Stimulated activated CD4-positive, alpha-beta T cell treated with anti-CD3 and anti-CD28 coated beads, Interleukin-12 subunit alpha, Interleukin-12 subunit beta, amount 100 ng/mL, for 4 hours (primary cell): ENCODE measurements around the gene RPL21.
"Not testable (repeated sequence)": the region's sequence is repeated elsewhere in the genome, so short reads cannot be mapped to it uniquely, and the experiment has no call there.

Experiments
- DNase-seq: peaks from one replicate; pipeline ENCODE4 v3.0.0-alpha.2; 2020

The RPL21 gene

DNA sequence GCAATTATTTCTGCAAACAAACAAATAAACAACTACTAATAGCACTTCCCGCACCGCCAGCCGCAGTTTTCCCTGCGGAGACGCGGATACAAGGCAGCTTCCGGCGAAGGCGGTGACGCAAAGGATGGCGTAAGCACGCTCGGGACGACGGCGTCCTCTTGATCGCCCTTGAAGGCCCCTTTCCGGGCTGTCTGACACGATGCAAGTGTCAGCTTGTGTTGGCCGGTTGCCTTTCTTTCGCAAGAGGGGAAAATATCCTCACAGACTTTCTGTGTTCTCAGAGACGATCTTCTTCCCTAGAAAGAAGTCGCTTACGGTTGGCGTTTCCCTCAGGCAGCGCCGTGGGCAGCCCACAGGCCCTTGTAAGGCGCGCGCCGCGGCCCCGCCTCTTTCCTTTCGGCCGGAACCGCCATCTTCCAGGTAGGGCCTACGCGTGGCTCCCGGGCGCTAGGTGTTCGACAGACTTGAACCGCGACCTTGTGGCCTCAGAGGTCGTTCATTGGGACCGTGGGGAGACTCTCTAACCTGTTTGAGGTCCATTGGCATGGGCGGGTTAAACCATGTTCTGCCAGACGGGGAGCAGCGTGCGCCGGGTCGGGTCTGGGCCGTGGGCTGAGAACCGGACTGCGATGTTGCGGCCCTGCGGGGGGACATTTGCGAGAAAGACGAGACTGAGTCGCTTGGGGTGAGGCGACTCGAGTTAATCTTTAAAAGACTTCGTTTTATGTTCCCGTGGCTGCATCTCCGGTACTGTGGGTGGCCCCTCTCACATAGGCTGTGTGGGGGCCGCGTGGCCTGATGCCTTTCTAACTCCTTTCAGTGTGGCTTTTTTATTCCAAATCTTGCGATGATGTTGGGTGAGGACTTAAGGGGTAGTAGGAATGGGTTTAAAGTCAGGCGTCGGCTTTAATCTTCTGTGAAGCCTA is at the start of gene RPL21:
TSS of gene RPL21 (plus strand) at position 393 of the 926 bp plus-strand sequence. CDS start 2,219 bp downstream, outside the sequence.
- peak; percentile 90 for DNase-seq

DNA sequence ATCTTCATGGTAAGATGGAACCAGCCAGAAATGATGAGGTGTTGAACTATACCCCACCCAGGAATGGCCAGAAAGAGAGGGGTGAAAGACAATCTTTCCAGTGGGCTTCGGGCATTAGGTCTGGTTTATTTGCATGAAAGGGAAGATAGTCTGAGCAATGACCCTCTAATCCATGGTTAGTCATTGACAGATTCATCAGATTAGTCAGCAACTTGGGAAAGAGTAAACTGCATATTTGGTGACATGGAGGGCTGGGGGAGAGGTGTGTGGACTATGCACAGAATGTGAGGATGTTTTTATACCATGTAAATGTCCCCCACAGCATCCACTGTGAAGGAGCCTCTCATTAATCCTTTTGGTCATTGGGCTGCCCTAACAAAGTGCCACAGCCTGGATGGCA is 49.7 kb upstream of the RPL21 start:
- DNase-seq = no peak

DNA sequence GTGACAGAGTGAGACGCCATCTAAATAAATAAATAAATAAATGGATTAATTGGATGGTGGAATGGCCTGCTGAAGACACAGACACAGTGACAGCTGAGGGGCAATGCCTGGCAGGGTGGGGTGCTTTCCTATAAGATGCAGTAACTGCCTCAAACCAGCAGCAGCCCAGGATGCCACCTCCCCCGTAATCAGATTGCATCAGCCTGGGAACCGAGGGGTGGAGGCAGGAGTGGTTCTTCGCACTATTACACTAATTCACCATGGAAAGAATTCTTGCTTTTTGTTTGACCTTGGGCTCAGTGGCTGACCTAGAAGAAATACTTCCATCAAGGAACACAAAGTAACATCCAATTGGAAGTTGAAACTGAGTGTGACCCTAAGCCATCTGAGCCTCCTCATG is 48.2 kb upstream of the RPL21 start:
- DNase-seq = no peak

DNA sequence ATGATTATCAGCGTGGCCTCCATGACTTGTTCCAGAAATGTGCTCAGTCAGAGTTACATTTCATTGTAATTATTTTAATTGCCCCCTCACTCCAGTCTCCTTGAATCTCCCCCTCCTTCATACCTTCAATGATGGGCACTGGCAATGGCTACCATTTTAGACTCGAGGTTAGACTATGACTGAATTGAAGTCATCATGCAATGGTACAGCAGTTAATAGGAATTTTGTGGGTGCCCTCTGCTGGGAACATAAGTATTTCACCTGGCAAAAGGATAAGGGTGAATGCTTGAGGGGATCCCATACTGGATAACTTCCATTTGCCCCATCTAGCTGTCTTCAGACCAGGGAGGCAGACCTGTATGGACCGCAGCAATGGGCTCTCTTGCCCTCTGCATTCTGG is 47.5 kb upstream of the RPL21 start:
- no peak for DNase-seq

DNA sequence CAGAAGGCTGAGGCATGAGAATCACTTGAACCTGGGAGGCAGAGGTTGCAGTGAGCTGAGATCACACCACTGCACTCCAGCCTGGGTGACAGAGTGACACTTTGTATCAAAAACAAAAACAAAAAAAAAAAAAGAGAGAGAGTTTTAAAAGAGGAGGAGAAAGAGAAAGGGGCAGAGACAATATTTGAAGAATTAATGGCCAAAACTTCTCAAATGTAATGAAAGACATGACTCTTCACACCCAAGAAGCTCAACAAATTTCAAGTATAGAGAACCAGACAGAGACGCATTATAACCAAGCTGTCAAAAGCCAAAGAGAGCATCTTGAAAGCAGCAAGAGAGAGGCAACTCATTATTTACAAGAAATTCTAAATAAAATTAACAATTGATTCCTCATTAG is 42.8 kb upstream of the RPL21 start:
- no peak for DNase-seq

DNA sequence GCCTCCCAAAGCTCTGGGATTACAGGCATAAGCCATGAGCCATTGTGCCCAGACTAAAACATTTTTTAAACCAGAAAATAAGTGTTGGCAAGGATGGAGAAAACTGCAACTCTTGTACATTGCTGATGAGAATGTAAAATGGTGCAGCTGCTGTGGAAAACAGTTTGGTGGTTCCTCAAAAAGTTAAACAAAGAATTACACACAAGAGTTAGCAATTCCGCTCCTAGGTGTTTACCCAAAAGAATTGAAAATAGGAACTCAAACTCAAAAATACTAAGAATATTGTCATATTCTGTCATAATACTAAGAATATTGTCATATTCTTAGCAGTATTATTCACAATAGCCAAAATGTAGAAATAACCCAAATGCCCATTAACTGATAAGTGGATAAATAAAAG is 40.1 kb upstream of the RPL21 start:
- no peak for DNase-seq

DNA sequence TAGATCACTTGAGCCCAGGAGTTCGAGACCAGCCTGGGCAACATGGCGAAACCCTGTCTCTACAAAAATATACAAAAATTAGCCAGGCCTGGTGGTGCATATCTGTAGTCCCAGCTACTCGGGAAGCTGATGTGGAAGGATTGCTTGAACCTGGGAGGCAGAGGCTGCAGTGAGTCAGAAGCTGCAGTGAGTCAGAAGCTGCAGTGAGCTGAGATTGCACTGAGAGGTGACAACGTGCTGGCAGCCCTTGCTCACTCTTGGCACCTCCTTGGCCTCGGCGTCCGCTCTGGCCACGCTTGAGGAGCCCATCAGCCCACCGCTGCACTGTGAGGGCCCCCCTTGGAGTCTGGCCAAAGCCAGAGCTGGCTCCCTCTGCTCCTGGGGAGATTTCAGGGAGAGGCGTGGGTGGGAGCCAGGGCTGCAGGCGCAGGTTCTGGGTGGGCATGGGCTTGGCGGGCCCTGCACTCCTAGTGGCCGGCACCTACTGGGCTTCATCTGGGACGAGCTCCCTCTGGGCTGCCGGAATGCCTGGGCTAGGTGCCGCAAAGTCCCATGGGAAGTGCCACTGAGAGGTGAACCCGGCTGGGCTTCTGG is 39.5 kb upstream of the RPL21 start:
- DNase-seq = no peak

DNA sequence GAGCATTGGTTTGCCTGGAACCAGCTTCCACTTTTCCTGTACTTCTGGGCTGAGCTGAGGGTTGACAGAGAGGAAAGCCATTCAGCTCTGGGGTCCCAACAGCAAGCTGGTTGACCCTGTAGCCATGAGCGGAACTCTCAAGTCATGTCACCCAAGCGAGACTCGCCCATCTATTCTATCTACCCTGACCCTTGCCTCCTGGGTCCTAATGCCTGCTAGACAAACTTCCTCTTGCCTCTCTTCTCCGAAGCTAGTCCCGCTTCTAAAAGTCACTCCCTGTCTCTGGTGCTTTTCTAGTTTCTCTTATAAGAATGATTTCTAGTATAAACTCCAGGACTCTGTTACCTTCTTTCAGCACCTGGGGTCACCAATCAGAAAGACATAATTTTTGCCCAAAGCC is 38.0 kb upstream of the RPL21 start:
- DNase-seq = not testable (repeated sequence)

DNA sequence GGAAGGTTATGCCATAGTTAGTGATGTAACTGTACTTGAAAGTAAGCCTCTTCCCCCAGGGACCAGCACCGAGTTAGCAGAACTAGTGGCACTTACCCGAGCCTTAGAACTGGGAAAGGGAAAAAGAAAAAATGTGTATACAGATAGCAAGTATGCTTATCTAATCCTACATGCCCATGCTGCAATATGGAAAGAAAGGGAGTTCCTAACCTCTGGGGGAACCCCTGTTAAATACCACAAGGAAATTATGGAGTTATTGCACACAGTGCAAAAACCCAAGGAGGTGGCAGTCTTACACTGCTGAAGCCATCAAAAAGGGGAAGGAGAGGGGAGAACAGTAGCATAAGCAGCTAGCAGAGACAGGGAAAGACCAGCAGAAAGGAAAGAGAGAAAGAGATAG is 33.6 kb upstream of the RPL21 start:
- not testable (repeated sequence) for DNase-seq

DNA sequence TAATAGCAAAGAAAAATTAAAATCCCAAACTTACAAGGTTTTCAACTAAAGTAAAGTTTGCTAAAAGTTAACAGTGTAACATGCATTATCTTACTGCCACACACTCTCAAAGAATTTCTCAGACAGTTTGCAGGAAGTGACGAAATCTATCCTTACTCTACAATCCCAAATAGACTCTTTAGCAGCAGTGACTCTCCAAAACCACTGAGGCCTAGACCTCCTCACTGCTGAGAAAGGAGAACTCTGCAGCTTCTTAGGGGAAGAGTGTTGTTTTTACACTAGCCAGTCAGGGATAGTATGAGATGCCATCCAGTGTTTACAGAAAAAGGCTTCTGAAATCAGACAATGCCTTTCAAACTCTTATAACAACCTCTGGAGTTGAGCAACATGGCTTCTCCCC is 32.5 kb upstream of the RPL21 start:
- DNase-seq = not testable (repeated sequence)

DNA sequence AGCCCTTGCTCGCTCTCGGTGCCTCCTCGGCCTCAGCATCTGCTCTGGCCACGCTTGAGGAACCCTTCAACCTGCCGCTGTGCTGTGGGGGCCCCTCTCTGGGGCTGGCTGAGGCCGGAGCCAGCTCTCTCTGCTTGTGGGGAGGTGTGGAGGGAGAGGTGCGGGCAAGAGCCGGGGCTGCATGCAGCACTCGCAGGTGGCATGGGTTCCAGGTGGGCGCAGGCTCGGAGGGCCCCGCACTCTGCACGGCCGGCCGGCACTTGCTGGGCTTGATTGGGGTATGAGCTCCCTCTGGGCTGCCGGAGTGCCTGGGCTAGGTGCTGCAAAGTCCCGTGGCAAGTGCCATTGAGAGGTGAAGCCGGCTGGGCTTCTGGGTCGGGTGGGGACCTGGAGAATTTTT is 31.7 kb upstream of the RPL21 start:
- DNase-seq = no peak

DNA sequence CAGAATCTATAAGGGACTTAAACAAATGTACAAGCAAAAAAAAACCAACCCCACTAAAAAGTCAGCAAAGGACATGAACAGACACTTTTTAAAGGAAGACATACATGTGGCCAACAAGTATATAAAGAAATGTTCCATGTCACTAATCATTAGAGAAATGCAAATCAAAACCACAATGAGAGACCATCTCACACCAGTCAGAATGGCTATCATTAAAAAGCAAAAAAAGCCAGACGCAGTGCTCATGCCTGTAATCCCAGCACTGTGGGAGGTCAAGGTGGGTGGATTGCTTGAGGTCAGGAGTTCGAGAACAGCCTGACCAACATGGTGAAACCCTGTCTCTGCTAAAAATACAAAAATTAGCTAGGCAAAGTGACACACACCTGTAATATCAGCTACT is 29.3 kb upstream of the RPL21 start:
- not testable (repeated sequence) for DNase-seq

DNA sequence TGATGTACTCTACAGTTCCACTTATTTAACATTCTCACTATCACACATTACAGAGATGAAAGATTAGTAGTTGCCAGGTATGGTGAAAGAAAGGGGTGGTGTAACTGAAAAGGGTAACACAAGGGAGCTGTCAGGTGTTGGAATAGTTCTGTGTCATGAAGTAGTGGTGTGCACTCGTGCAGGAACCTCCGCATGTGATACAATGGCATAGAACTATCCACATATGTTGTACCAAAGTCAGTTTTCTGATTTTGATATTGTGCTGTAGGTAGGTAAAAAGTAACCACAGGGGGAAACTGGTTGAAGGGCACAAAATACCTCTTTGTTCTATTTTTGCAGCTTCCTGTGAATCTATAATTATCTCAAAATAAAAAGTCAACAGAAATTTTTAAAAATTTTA is 24.4 kb upstream of the RPL21 start:
- no peak for DNase-seq

DNA sequence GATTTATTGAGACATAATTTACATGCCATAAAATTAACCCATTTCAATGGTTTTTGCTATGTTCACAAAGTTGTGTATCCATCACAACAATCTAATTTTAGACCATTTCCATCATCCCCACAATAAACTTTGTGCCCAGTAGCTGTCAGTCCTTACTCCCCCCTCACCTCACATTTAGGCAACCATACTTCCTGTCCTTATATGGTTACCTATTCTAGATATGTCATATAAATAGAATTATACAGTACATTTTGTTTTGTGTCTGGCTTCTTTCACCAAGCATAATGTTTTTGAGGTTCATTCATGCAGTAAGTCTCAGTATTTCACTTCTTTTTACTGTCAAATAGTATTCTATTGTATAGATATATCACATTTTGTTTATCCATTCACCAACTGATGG is 23.2 kb upstream of the RPL21 start:
- no peak for DNase-seq

DNA sequence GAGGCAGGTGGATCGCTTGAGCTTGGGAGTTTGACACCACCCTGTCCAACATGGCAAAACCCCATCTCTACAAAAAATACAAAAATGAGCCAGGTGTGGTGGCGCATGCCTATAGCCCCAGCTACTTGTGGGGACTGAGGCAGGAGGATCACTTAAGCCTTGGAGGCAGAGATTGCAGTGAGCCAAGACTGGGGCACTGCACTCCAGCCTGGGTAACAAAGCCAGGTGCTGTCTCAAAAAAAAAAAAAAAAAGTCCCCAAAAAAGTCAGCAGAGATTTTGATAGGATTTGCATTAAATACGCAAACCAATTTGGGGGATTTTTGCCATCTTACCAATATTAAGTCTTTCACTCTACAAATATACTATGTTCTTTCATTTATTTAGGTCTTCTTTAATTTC is 21.7 kb upstream of the RPL21 start:
- DNase-seq = no peak

DNA sequence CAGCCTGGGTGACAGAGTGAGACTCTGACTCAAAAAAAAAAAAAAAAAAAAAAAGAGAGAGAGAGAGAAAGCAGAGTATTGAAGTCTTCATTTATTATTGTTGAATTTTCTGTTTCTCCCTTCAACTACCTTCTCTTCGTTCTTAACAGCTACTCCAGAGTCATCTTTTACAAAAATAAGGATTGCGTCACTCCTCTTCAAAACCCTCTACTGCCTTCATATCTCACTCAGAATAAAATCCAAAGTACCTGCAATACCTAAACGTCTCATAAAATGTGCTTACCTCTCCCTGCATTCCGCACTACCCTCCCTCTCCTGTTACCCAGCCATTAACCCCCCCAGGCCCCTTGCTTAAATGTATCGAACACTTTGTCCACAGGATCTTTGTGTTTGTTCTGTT is 17.4 kb upstream of the RPL21 start:
- no peak for DNase-seq

DNA sequence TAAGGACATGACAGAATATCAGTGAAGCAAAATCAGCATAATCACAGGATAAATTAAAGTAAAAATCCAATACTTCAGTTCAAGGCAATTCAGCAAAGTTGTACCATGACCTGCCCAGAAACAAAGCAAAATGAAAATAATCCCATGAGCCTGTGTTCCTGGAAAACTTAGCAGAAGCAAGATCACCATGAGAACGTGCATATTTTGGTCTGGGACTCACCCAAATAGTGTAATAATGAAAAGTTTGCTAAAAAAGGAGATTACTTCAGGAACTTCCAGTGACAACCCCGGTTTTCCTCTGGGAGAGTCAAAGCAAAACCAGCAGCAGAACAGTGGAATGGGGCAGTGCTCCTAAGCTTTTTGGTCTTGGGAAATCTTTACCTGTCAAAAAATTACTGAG is 14.9 kb upstream of the RPL21 start:
- DNase-seq = no peak

DNA sequence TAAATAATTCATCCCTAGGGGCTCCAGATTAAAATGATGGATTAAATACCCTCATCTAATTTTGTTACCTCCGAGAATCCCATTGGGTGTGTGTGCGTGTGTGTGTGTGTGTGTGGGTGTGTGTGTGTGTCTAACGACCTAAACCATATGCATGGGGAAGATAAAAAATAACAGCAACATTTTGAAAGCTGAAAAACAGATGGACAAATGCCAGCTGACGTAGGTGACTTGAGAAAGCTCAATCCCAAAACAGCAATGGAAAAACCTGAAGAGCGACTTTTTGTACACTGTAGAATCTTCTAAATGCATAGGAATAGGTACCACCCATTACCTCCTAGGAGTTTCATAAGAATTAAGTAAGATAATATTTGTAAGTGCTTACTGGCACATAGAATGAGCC is 8.7 kb upstream of the RPL21 start:
- DNase-seq = no peak

DNA sequence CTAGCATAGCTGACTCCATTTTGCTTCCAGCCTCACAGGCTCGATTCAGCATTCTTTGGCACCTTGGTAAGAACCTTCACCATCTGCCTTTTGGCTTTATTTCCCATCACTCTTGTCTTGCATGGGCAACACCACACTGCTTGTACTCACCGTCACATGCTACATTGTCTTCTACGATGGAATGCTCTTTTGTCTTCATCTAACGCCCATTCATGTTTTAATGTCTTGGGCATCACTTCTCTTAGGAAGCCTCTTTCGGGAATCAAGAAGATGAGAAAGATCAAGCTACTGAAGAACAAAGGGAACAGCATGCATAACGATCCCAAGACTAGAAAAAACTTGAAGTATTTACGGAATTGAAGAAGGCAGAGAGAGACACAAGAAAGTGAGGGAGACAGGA is 5.7 kb upstream of the RPL21 start:
- DNase-seq = no peak

DNA sequence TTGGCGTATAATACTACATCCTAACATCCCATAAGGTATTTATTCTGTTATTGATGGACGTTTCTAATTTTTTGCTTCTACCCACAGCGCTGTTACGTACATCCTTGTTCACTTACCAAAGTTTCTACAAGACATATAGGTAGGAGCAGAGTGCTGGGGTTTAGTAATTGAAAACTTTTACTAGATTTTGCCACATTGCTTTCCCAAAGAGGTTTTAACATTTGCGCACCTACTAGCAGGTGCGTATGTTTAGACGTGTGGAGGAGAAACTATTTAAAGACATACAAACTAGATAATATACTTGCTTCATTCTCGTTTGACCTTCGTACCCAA is 559 bp upstream of the RPL21 start:
- no peak for DNase-seq

DNA sequence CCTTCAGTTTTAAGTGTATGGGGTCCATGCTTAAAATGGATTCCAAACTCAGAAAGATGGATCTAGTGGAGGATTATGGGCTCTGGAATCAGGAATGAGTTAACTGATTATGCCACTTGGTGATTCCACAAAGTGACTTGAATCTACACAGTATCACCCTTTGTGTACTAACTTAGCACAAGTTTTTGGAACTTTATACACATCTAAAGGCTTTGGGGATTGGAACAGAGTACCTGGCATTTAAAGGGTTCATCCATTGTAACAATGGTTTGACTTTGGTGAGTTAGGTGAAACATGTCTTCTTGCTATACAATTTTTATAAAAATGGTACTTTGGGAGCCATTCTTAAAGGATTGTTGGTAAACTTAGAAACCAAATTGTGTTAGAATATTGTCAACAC is 1.1 kb downstream of the RPL21 start:
- no peak for DNase-seq

DNA sequence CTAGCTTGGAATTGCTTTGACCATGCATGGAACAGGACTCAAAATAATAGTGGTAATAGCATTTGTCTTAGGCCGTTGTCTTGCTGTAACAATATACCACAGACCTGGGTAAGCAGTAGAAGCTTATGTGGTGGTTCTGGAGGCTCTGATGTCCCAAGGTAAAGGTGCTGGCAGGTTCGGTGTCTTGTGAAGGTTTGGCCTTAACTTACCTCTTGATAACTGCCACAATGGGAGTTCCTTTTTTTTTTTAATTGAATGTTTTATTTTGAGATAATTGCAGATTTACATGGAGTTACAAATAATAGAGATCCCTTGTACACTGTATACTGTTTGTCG is 5.8 kb downstream of the RPL21 start:
- DNase-seq = no peak

DNA sequence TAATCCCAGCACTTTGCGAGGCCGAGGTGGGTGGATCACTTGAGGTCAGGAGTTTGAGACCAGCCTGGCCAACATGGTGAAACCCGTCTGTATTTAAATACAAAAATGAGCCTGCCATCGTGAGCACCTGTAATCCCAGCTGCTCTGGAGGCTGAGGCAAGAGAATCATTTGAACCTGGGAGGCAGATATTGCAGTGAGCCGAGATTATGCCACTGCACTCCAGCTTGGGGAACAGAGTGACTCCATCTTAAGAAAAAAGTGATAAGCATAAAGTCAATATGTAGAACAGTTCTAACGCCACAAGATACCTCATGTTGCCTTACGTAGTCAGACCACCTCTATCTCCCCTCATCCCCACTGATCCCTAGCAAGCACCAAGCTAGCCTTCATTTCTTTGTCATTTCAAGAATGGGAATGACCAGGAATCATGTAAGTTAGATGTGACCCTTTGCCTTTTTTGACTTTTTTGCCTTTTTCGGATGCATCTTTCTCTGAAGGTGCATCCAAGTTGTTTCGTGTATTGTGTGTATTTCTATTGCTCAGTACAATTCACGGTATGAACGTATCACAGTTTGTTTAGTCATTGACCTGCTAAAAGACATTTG is 6.4 kb downstream of the RPL21 start:
- no peak for DNase-seq

DNA sequence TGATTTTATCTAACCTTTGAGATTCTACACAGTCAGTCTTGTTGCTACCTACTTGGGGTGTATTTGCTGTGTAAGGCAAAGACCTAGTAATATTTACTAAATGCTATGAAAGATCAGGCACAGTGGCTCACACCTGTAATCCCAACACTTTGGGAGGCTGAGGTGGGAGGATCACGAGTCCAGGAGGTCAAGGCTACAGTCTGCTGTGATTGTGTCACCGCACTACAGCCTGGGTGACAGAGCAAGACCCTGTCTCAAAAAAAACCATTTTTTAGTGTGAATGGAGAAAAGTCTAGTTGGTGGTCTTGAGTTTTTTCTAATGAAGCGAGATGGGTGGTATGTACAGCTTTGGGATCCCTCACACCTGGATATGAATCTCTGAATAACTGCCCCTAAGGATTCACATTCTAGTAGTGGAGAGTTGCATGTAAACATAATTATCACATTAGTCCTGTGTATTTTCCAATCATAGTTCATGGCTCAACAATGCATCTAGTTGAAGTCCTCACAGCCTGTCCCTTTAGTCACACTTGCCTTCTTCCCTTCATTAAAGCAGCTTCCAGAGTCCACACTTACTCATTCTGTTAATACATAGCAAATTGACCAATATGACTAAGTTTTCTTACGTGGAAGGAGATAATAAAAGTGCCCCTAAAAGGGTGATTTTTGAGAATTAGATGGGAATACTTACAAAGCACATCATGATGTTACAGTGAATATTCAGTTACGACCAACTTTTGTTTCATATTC is 7.5 kb downstream of the RPL21 start:
- no peak for DNase-seq
